HEK293 (cell line): Measurements from ENCODE around the gene ITSN1.
"Not testable (repeated sequence)": the region's sequence is repeated elsewhere in the genome, so short reads cannot be mapped to it uniquely, and the experiment has no call there.

ENCODE experiments used
- CTCF ChIA-PET: fragments of 350-600 bp; formaldehyde crosslinking; extraction: SDS; loops from one replicate; lab custom pipeline; 2021; ENCODE audit warnings: antibody characterized with exemption; lab: Yijun Ruan, JAX
- POLR2A ChIA-PET: fragments of 300-600 bp; formaldehyde crosslinking; extraction: SDS; loops from one replicate; lab custom pipeline; 2020; ENCODE audit warnings: antibody characterized with exemption, inconsistent platforms; lab: Yijun Ruan, JAX
- H3K27ac ChIP-seq: fragments of 200-500 bp; sonication (Bioruptor generic); 2 replicates; pipeline ENCODE4 v1.5.1; 2014; ENCODE audit warnings: low read depth, low read length, control low read depth, inconsistent platforms; ENCODE audit errors: extremely low read depth
- H3K36me3 ChIP-seq, 2 experiments: fragments of 200-500 bp in 1 of 2; sonication (Bioruptor generic) in 1 of 2; 1 replicate in 1 of 2; 2 replicates in 1 of 2; pipeline ENCODE4 v1.5.1; 2014 to 2017; ENCODE audit warnings: inconsistent platforms in 2 of 2, low read length in 2 of 2; ENCODE audit not compliant: control insufficient read depth in 2 of 2, insufficient read depth in 1 of 2
- H3K4me1 ChIP-seq: fragments of 200-500 bp; sonication (Bioruptor generic); 2 replicates; pipeline ENCODE4 v1.5.1; 2014; ENCODE audit warnings: mild to moderate bottlenecking, low read length, inconsistent platforms; ENCODE audit not compliant: control insufficient read depth, insufficient read depth
- H3K4me3 ChIP-seq: 2 replicates; pipeline ENCODE4 v1.5.1; 2011; ENCODE audit warnings: low read depth, mild to moderate bottlenecking, control low read depth, low read length, moderate library complexity
- H3K9me3 ChIP-seq: fragments of 200-500 bp; sonication (Bioruptor generic); 2 replicates; pipeline ENCODE4 v1.5.1; 2014; ENCODE audit warnings: low read depth, low read length, inconsistent platforms; ENCODE audit not compliant: control insufficient read depth, insufficient read depth
- BCL6B ChIP-seq: fragments of 450-650 bp; formaldehyde crosslinking; IDR thresholded peaks from 2 replicates; pipeline ENCODE4 v1.5.1; 2017; ENCODE audit warnings: missing biosample characterization, missing genetic modification characterization
- GLIS1 ChIP-seq: fragments of 450-650 bp; formaldehyde crosslinking; IDR thresholded peaks from 2 replicates; pipeline ENCODE4 v1.5.1; 2016; ENCODE audit warnings: missing biosample characterization, missing genetic modification characterization
- KLF1 ChIP-seq: fragments of 450-650 bp; formaldehyde crosslinking; IDR thresholded peaks from 2 replicates; pipeline ENCODE4 v1.5.1; 2016; ENCODE audit warnings: missing biosample characterization, missing genetic modification characterization
- PRDM1 ChIP-seq: fragments of 450-650 bp; formaldehyde crosslinking; IDR thresholded peaks from 2 replicates; pipeline ENCODE4; 2016; ENCODE audit warnings: missing biosample characterization, missing genetic modification characterization
- ZBTB48 ChIP-seq: fragments of 450-650 bp; formaldehyde crosslinking; IDR thresholded peaks from 2 replicates; pipeline ENCODE4 v1.5.1; 2016; ENCODE audit warnings: missing biosample characterization, missing genetic modification characterization
- ZNF132 ChIP-seq: fragments of 450-650 bp; formaldehyde crosslinking; IDR thresholded peaks from 2 replicates; pipeline ENCODE4 v1.5.1; 2017; ENCODE audit warnings: missing biosample characterization, missing genetic modification characterization, borderline replicate concordance
- ZNF146 ChIP-seq: fragments of 450-650 bp; formaldehyde crosslinking; IDR thresholded peaks from 2 replicates; pipeline ENCODE4 v1.5.1; 2016; ENCODE audit warnings: missing biosample characterization, missing genetic modification characterization
- ZNF184 ChIP-seq: fragments of 450-650 bp; IDR thresholded peaks from 2 replicates; pipeline ENCODE4 v1.5.1; 2018; ENCODE audit warnings: missing biosample characterization, mild to moderate bottlenecking, missing genetic modification characterization
- ZNF239 ChIP-seq: fragments of 450-650 bp; formaldehyde crosslinking; IDR thresholded peaks from 2 replicates; pipeline ENCODE4 v1.5.1; 2016; ENCODE audit warnings: missing biosample characterization, missing genetic modification characterization
- ZNF24 ChIP-seq: fragments of 450-650 bp; formaldehyde crosslinking; IDR thresholded peaks from 2 replicates; pipeline ENCODE4 v1.5.1; 2016; ENCODE audit warnings: missing biosample characterization, missing genetic modification characterization
- ZNF248 ChIP-seq: fragments of 450-650 bp; formaldehyde crosslinking; IDR thresholded peaks from 2 replicates; pipeline ENCODE4 v1.5.1; 2017; ENCODE audit warnings: missing biosample characterization, missing genetic modification characterization
- ZNF292 ChIP-seq: fragments of 450-650 bp; formaldehyde crosslinking; IDR thresholded peaks from 2 replicates; pipeline ENCODE4 v1.5.1; 2016; ENCODE audit warnings: low read depth, missing biosample characterization, missing genetic modification characterization, borderline replicate concordance
- ZNF350 ChIP-seq: fragments of 450-650 bp; formaldehyde crosslinking; IDR thresholded peaks from 2 replicates; pipeline ENCODE4 v1.5.0; 2017; ENCODE audit warnings: missing biosample characterization, mild to moderate bottlenecking, missing genetic modification characterization
- ZNF366 ChIP-seq: fragments of 450-650 bp; formaldehyde crosslinking; conservative IDR thresholded peaks from 2 replicates; pipeline ENCODE4 v1.5.1; 2016; ENCODE audit warnings: missing biosample characterization, missing genetic modification characterization
- ZNF37A ChIP-seq: fragments of 450-650 bp; IDR thresholded peaks from 2 replicates; pipeline ENCODE4 v1.5.1; 2018; ENCODE audit warnings: missing biosample characterization, missing genetic modification characterization
- ZNF449 ChIP-seq: fragments of 450-650 bp; formaldehyde crosslinking; IDR thresholded peaks from 2 replicates; pipeline ENCODE4 v1.5.1; 2017; ENCODE audit warnings: missing biosample characterization, mild to moderate bottlenecking, missing genetic modification characterization, moderate library complexity
- ZNF48 ChIP-seq: fragments of 450-650 bp; formaldehyde crosslinking; IDR thresholded peaks from 2 replicates; pipeline ENCODE4 v1.5.1; 2016; ENCODE audit warnings: missing biosample characterization, missing genetic modification characterization
- ZNF580 ChIP-seq: fragments of 450-650 bp; formaldehyde crosslinking; IDR thresholded peaks from 2 replicates; pipeline ENCODE4 v1.5.1; 2016; ENCODE audit warnings: missing biosample characterization, missing genetic modification characterization
- ZNF585B ChIP-seq: fragments of 450-650 bp; formaldehyde crosslinking; IDR thresholded peaks from 2 replicates; pipeline ENCODE4 v1.5.1; 2016; ENCODE audit warnings: missing biosample characterization, missing genetic modification characterization
- ZNF76 ChIP-seq: fragments of 450-650 bp; formaldehyde crosslinking; IDR thresholded peaks from 2 replicates; pipeline ENCODE4; 2016; ENCODE audit warnings: low read depth, missing biosample characterization, missing genetic modification characterization, borderline replicate concordance
- ZNF843 ChIP-seq: fragments of 450-650 bp; formaldehyde crosslinking; IDR thresholded peaks from 2 replicates; pipeline ENCODE4 v1.5.1; 2016; ENCODE audit warnings: missing biosample characterization, missing genetic modification characterization
- ZSCAN4 ChIP-seq: fragments of 450-650 bp; formaldehyde crosslinking; IDR thresholded peaks from 2 replicates; pipeline ENCODE4 v1.5.1; 2017; ENCODE audit warnings: missing biosample characterization, missing genetic modification characterization

Gene ITSN1

GRCh38 chr21:33673473-33673872, 31.2 kb downstream of the ITSN1 start:
- CTCF ChIA-PET: no interaction called here
- Histone ChIP-seq H3K9me3 (no peaks in the 10 kb centered on the region), H3K4me1 (peaks cover 7% of the 10 kb centered on the region), H3K27ac (no peak overlapping the region), H3K36me3 (no peaks in the 10 kb centered on the region; a peak in 1 of 3 replicates), H3K4me3 (no peak overlapping the region)
- POLR2A ChIA-PET: interaction anchor here (1.0 kb wide), 1 partner anchor 9 kb away, joined by 3 read pairs; no protein-coding TSS in a partner anchor
- TF ChIP-seq GLIS1 (peak; percentile 13; the same call in 1 of the 2 replicates), BCL6B (tag by site-specific recombination) (no peak)

- H3K27ac ChIP-seq: no peak overlapping the region
- POLR2A ChIA-PET: interaction anchor here (1.0 kb wide), 1 partner anchor 9 kb away, joined by 3 read pairs; no protein-coding TSS in a partner anchor
- CTCF ChIA-PET: no interaction called here
- H3K4me1 ChIP-seq: peaks cover 12% of the 10 kb centered on the region
- H3K4me3 ChIP-seq: no peak overlapping the region
- TF ChIP-seq ZNF37A (tag by site-specific recombination): no peak
- no peak for TF ChIP-seq ZNF184 (tag by site-specific recombination)
- TF ChIP-seq ZNF24: no peak
- no peak for TF ChIP-seq ZNF366 (tag by site-specific recombination)
- TF ChIP-seq ZNF76 (tag by site-specific recombination): no peak
- TF ChIP-seq ZNF248 (tag by site-specific recombination): no peak
- TF ChIP-seq ZNF239 (tag by site-specific recombination): no peak
- TF ChIP-seq ZNF585B (tag by site-specific recombination): no peak
- TF ChIP-seq ZBTB48 (tag by site-specific recombination): no peak
- TF ChIP-seq ZNF48 (tag by site-specific recombination): no peak
- TF ChIP-seq PRDM1 (tag by site-specific recombination): no peak
- no peak for TF ChIP-seq GLIS1
- no peaks in the 10 kb centered on the region for H3K9me3 ChIP-seq
- H3K36me3 ChIP-seq: no peaks in the 10 kb centered on the region; a peak in 1 of 3 replicates
Measured at GRCh38 chr21:33674226-33674625, 31.9 kb downstream of the ITSN1 start.

GRCh38 chr21:33676666-33677065, 34.4 kb downstream of the ITSN1 start:
- TF ChIP-seq ZNF146 (peak; percentile 97), ZNF580 (tag by site-specific recombination) (0 out of 2 replicates have a peak, but pooled peaks have one; percentile 53)
- CTCF ChIA-PET, POLR2A ChIA-PET: not testable (repeated sequence)

GRCh38 chr21:33677450-33677849, 35.1 kb downstream of the ITSN1 start:
- no peak overlapping the region for H3K4me3 ChIP-seq
- CTCF ChIA-PET: no interaction called here
- H3K4me1 ChIP-seq: peaks cover 13% of the 10 kb centered on the region
- no peaks in the 10 kb centered on the region for H3K36me3 ChIP-seq
- TF ChIP-seq ZNF449 (tag by site-specific recombination) (no peak), ZNF350 (tag by site-specific recombination) (no peak), ZNF843 (tag by site-specific recombination) (no peak), ZSCAN4 (no peak), ZNF292 (tag by site-specific recombination) (no peak), KLF1 (tag by site-specific recombination) (0 out of 2 replicates have a peak, but pooled peaks have one; percentile 19), ZNF132 (no peak)
- H3K9me3 ChIP-seq: no peaks in the 10 kb centered on the region
- POLR2A ChIA-PET: no interaction called here
- H3K27ac ChIP-seq: no peak overlapping the region

More at GRCh38 chr21:33676666-33677065, 34.4 kb downstream of the ITSN1 start:
- H3K36me3 ChIP-seq, H3K27ac ChIP-seq, H3K9me3 ChIP-seq, H3K4me3 ChIP-seq: not testable (repeated sequence)
- H3K4me1 ChIP-seq: peaks cover 13% of the 10 kb centered on the region
